GM19193 (cell line): ENCODE data around the gene GPR176.

Source experiments
- POLR2A ChIP-seq: IDR thresholded peaks from 4 replicates; pipeline ENCODE4 v1.6.1; 2011; ENCODE audit not compliant: insufficient read depth, insufficient read length; ENCODE audit errors: extremely low read depth

The GPR176 gene

GRCh38 chr15:39864116-39864515, 56.0 kb downstream of the GPR176 start:
- no peak for TF ChIP-seq POLR2A

DNA sequence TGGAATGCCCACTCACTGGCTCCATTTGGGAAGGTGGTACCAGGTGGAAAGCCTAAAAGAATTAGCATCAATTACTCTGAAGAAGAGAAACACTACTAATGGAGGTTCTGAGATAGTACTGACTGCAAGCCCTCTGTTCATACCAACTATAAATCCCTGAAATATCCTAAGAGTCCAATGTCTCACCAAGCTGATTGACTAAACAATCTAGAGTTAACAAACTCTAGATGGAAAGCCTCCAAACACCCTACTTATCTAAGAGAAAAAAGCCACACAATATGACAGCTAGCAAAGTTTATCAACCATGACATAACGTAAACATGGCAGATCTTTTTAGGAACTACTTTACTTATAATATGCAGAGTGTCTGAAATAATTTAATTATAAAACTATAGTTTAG, 59.2 kb downstream of the GPR176 start:
- TF ChIP-seq POLR2A = no peak

GRCh38 chr15:39860200-39860599, 59.9 kb downstream of the GPR176 start:
- no peak for TF ChIP-seq POLR2A

DNA sequence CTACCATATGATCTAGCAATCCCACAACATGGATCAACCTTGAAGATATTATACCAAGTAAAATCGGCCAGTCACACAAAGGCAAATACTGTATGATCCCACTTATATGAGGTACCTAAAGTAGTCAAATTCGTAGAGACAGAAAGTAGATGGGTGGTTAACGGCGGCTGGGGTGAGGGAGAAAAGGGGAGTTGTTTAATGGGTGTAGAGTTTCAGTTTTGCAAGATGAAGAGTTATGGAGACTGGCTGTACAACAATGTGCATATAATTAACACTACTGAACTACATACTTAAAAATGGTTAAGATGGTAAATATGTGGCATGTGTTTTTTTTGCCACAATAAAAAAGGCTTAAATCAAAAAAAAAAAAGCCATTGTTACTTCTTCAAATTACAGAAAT, 60.4 kb downstream of the GPR176 start:
- TF ChIP-seq POLR2A = no peak

DNA sequence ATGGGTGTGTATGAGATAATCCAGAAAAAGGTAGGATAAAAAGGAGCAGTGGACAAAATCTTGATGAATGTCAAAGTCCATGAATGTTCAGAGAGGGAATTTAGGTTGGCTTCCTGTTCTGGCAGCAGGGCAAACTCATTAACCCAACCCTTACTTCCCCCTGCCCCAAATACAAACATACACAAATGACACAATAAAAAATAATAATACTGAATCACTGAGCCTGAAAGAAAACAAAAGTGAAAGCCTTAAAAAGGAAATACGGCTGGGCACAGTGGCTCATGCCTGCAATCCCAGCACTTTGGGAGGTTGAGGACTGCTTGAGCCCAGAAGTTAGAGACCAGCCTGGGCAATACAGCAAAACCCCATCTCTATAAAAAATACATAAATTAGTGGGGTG, 62.9 kb downstream of the GPR176 start:
- no peak for TF ChIP-seq POLR2A

- no peak for TF ChIP-seq POLR2A
Observed at GRCh38 chr15:39856357-39856756, 63.7 kb downstream of the GPR176 start.

GRCh38 chr15:39855400-39855799, 64.7 kb downstream of the GPR176 start:
- no peak for TF ChIP-seq POLR2A

DNA sequence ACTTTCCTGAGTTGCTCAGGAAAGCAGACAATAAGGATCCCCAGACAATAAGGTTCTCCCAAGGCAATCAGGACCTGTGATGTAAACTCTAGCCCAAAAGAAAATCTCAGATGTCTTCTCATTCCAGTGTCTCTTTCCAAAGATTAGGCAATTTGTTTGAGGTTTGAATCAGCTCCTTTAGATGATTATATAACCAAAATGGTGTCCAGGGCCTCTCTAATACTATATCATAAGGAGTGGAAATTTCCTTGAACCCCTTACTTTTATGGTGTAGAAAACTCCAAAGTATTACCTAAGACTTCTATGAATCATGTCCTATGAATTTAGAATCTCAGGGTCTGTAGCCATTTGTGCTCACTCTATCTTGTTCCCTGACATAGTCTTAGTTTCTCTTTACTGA, 65.9 kb downstream of the GPR176 start:
- TF ChIP-seq POLR2A = no peak

- TF ChIP-seq POLR2A = no peak
Observed at GRCh38 chr15:39852250-39852649, 67.8 kb downstream of the GPR176 start.

- TF ChIP-seq POLR2A = no peak
Observed at GRCh38 chr15:39851500-39852092, 68.5 kb downstream of the GPR176 start.

GRCh38 chr15:39850436-39850835, 69.6 kb downstream of the GPR176 start:
- no peak for TF ChIP-seq POLR2A

DNA sequence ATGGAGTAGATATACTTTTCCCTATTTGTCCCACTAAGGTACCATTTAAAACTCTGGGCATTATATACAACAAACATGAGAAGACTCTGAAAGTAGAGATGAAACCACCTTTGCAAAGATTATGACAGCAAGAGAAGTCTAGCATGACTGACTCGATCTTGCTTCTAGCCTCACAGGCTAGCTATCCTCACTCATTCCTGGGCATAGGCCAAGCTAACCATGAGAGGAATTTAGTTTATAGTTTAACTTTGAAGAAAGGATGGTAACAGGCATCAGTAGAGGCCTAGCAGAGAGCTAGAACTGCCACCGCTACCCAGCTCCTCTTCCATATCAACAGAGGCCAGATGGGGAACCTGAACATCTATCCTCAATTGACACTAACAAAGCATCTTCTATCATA, 74.0 kb downstream of the GPR176 start:
- no peak for TF ChIP-seq POLR2A

- TF ChIP-seq POLR2A = no peak
Observed at GRCh38 chr15:39845582-39845981, 74.5 kb downstream of the GPR176 start.

- no peak for TF ChIP-seq POLR2A
Observed at GRCh38 chr15:39843565-39843964, 76.5 kb downstream of the GPR176 start.

GRCh38 chr15:39837454-39837853, 82.6 kb downstream of the GPR176 start:
- no peak for TF ChIP-seq POLR2A

DNA sequence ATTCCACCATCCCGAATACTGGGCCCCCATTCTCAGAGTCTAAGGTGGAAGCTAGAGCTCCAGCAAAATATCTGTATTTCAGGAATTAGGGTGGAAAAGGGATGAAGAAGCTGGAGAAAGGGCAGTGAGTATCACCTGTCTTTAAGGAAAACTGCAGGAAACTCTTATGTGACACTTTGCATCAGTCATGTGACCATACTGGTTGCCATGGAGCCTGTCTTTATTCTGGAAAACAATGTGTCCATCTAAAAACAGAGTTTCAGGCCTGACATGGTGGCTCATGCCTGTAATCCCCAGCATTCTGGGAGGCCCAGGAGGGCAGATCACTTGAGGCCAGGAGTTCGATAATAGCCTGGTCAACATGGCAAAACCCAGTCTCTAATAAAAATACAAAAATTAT, 84.5 kb downstream of the GPR176 start:
- no peak for TF ChIP-seq POLR2A

DNA sequence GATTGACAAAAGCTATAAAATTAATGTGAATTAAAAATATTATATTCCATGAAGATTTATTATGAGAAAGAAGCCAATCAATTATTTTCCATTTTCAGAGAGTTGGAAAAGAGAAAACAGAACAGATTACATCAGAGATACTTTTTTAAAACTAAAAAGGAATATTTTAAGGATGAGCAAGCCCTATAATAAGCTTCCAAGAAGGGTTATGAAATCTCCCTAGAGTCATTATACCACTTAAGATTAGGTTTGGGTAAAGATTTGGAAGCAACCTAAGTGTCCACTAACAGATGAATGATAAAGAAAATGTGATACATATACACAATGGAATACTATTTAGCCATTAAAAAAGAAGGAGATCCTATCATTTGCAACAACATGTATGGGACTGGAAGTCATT, 85.8 kb downstream of the GPR176 start:
- no peak for TF ChIP-seq POLR2A
